ENCODE data around the gene APOC1.

The APOC1 gene

GRCh38 chr19:44892932-44893331, 21.5 kb upstream of the APOC1 start:
- Histone ChIP-seq H3K4me1 (ENCODE audit: control insufficient read depth, insufficient read depth, low read length) (peaks cover 16% of the 10 kb centered on the region), H3K9ac (ENCODE audit: low read length) (no peak overlapping the region), H3K27me3 (ENCODE audit: control insufficient read depth, insufficient read depth, low read length) (no peaks in the 10 kb centered on the region), H3K9me3 (ENCODE audit: control insufficient read depth, low read length) (no peaks in the 10 kb centered on the region), H3K36me3 (ENCODE audit: control insufficient read depth, insufficient read depth, low read length) (peaks cover 10% of the 10 kb centered on the region), H3K4me3 (ENCODE audit: low read length) (no peak overlapping the region)

GRCh38 chr19:44893332-44894051, 20.9 kb upstream of the APOC1 start:
- Histone ChIP-seq H3K4me3 (ENCODE audit: low read length) (no peak overlapping the region), H3K4me1 (ENCODE audit: control insufficient read depth, insufficient read depth, low read length) (peaks cover 16% of the 10 kb centered on the region), H3K36me3 (ENCODE audit: control insufficient read depth, insufficient read depth, low read length) (peaks cover 10% of the 10 kb centered on the region), H3K9ac (ENCODE audit: low read length) (no peak overlapping the region), H3K27me3 (ENCODE audit: control insufficient read depth, insufficient read depth, low read length) (no peaks in the 10 kb centered on the region), H3K9me3 (ENCODE audit: control insufficient read depth, low read length) (no peaks in the 10 kb centered on the region)

- Histone ChIP-seq H3K36me3 (ENCODE audit: control insufficient read depth, insufficient read depth, low read length) (peaks cover 10% of the 10 kb centered on the region), H3K9me3 (ENCODE audit: control insufficient read depth, low read length) (no peaks in the 10 kb centered on the region), H3K4me1 (ENCODE audit: control insufficient read depth, insufficient read depth, low read length) (peaks cover 16% of the 10 kb centered on the region), H3K27me3 (ENCODE audit: control insufficient read depth, insufficient read depth, low read length) (no peaks in the 10 kb centered on the region), H3K9ac (ENCODE audit: low read length) (no peak overlapping the region), H3K4me3 (ENCODE audit: low read length) (no peak overlapping the region)
These were observed 20.4 kb upstream of the APOC1 start for GRCh38 chr19:44894052-44894400.

GRCh38 chr19:44894946-44895345, 19.5 kb upstream of the APOC1 start:
- Histone ChIP-seq H3K36me3 (ENCODE audit: control insufficient read depth, insufficient read depth, low read length) (peaks cover 10% of the 10 kb centered on the region), H3K4me3 (ENCODE audit: low read length) (no peak overlapping the region), H3K9ac (ENCODE audit: low read length) (no peak overlapping the region), H3K9me3 (ENCODE audit: control insufficient read depth, low read length) (no peaks in the 10 kb centered on the region), H3K27me3 (ENCODE audit: control insufficient read depth, insufficient read depth, low read length) (no peaks in the 10 kb centered on the region), H3K4me1 (ENCODE audit: control insufficient read depth, insufficient read depth, low read length) (peaks cover 13% of the 10 kb centered on the region)

- no peaks in the 10 kb centered on the region for H3K27me3 ChIP-seq (ENCODE audit: control insufficient read depth, insufficient read depth, low read length)
- H3K4me1 ChIP-seq (ENCODE audit: control insufficient read depth, insufficient read depth, low read length) = no peaks in the 10 kb centered on the region
- H3K36me3 ChIP-seq (ENCODE audit: control insufficient read depth, insufficient read depth, low read length) = peaks cover 10% of the 10 kb centered on the region
- H3K9ac ChIP-seq (ENCODE audit: low read length) = no peak overlapping the region
- H3K9me3 ChIP-seq (ENCODE audit: control insufficient read depth, low read length) = no peaks in the 10 kb centered on the region
- H3K4me3 ChIP-seq (ENCODE audit: low read length) = no peak overlapping the region
These were observed 16.6 kb upstream of the APOC1 start for GRCh38 chr19:44897835-44898234.

- Histone ChIP-seq H3K36me3 (ENCODE audit: control insufficient read depth, insufficient read depth, low read length) (peaks cover 4% of the 10 kb centered on the region), H3K9ac (ENCODE audit: low read length) (no peak overlapping the region), H3K27me3 (ENCODE audit: control insufficient read depth, insufficient read depth, low read length) (peaks cover 14% of the 10 kb centered on the region), H3K4me3 (ENCODE audit: low read length) (no peak overlapping the region), H3K4me1 (ENCODE audit: control insufficient read depth, insufficient read depth, low read length) (peaks cover 6% of the 10 kb centered on the region), H3K9me3 (ENCODE audit: control insufficient read depth, low read length) (no peaks in the 10 kb centered on the region)
These were observed 13.8 kb upstream of the APOC1 start for GRCh38 chr19:44900328-44901244.

- Histone ChIP-seq H3K9me3 (ENCODE audit: control insufficient read depth, low read length) (no peaks in the 10 kb centered on the region), H3K4me1 (ENCODE audit: control insufficient read depth, insufficient read depth, low read length) (peaks cover 16% of the 10 kb centered on the region), H3K4me3 (ENCODE audit: low read length) (no peak overlapping the region), H3K36me3 (ENCODE audit: control insufficient read depth, insufficient read depth, low read length) (no peaks in the 10 kb centered on the region), H3K27me3 (ENCODE audit: control insufficient read depth, insufficient read depth, low read length) (peaks cover 28% of the 10 kb centered on the region), H3K9ac (ENCODE audit: low read length) (no peak overlapping the region)
These were observed 11.2 kb upstream of the APOC1 start for GRCh38 chr19:44903216-44903601.

GRCh38 chr19:44903602-44904425, 10.6 kb upstream of the APOC1 start:
- Histone ChIP-seq H3K4me3 (ENCODE audit: low read length) (no peak overlapping the region), H3K4me1 (ENCODE audit: control insufficient read depth, insufficient read depth, low read length) (peaks cover 16% of the 10 kb centered on the region), H3K36me3 (ENCODE audit: control insufficient read depth, insufficient read depth, low read length) (no peaks in the 10 kb centered on the region), H3K9ac (ENCODE audit: low read length) (no peak overlapping the region), H3K9me3 (ENCODE audit: control insufficient read depth, low read length) (no peaks in the 10 kb centered on the region), H3K27me3 (ENCODE audit: control insufficient read depth, insufficient read depth, low read length) (peaks cover 28% of the 10 kb centered on the region)

- Histone ChIP-seq H3K9me3 (ENCODE audit: control insufficient read depth, low read length) (no peaks in the 10 kb centered on the region), H3K27me3 (ENCODE audit: control insufficient read depth, insufficient read depth, low read length) (peaks cover 28% of the 10 kb centered on the region), H3K4me3 (ENCODE audit: low read length) (no peak overlapping the region), H3K9ac (ENCODE audit: low read length) (no peak overlapping the region), H3K36me3 (ENCODE audit: control insufficient read depth, insufficient read depth, low read length) (no peaks in the 10 kb centered on the region), H3K4me1 (ENCODE audit: control insufficient read depth, insufficient read depth, low read length) (peaks cover 16% of the 10 kb centered on the region)
These were observed 9.9 kb upstream of the APOC1 start for GRCh38 chr19:44904426-44904994.

GRCh38 chr19:44905437-44906160, 8.8 kb upstream of the APOC1 start, which contains the start of gene APOE:
Gene APOE (plus strand): TSS chr19:44905796. CDS start chr19:44906625, 829 bp downstream.
- H3K4me3 ChIP-seq (ENCODE audit: low read length) = peak within 1 kb of the TSS; percentile 14
- peaks cover 16% of the 10 kb centered on the region for H3K4me1 ChIP-seq (ENCODE audit: control insufficient read depth, insufficient read depth, low read length)
- no peaks in the 10 kb centered on the region for H3K9me3 ChIP-seq (ENCODE audit: control insufficient read depth, low read length)
- peaks cover 28% of the 10 kb centered on the region for H3K27me3 ChIP-seq (ENCODE audit: control insufficient read depth, insufficient read depth, low read length)
- H3K36me3 ChIP-seq (ENCODE audit: control insufficient read depth, insufficient read depth, low read length) = no peaks in the 10 kb centered on the region
- H3K9ac ChIP-seq (ENCODE audit: low read length) = no peak within 1 kb of the TSS

GRCh38 chr19:44907613-44908012, 6.8 kb upstream of the APOC1 start:
- peaks cover 26% of the 10 kb centered on the region for H3K4me1 ChIP-seq (ENCODE audit: control insufficient read depth, insufficient read depth, low read length)
- no peak overlapping the region for H3K4me3 ChIP-seq (ENCODE audit: low read length)
- no peak overlapping the region for H3K9ac ChIP-seq (ENCODE audit: low read length)
- H3K36me3 ChIP-seq (ENCODE audit: control insufficient read depth, insufficient read depth, low read length) = no peaks in the 10 kb centered on the region
- no peaks in the 10 kb centered on the region for H3K9me3 ChIP-seq (ENCODE audit: control insufficient read depth, low read length)
- peaks cover 28% of the 10 kb centered on the region for H3K27me3 ChIP-seq (ENCODE audit: control insufficient read depth, insufficient read depth, low read length)

Measured in mucosa of stomach (tissue), 1 donor.